NK-92 (cell line): ENCODE measurements around the gene LHFPL4.

ENCODE experiments used
- DNase-seq: peaks from one replicate; lab custom pipeline; 2025; ENCODE audit not compliant: unreplicated experiment; lab: John Stamatoyannopoulos, UW

LHFPL4 gene

GRCh38 chr3:9476935-9477334, 76.7 kb downstream of the LHFPL4 start:
- no peak for DNase-seq

DNA sequence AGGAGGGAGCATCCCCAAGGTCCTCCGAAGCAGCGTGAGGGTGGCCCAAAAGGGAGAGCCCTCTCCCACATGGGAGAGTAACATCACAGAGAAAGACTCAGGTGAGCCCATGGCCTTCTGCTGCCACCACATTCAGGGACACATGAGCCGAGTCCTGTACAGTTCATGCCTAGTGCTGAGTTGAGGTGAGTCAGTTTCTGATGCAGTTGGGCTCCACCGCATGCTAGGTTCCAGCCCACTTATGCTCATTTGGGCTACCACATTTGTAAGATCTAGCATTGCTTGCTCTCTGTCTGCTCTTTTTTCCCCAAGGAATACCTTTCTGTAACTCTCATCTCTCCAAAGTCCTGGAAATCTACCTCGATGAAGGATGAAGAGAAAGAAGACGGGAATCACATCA, 79.1 kb downstream of the LHFPL4 start:
- DNase-seq: no peak

DNA sequence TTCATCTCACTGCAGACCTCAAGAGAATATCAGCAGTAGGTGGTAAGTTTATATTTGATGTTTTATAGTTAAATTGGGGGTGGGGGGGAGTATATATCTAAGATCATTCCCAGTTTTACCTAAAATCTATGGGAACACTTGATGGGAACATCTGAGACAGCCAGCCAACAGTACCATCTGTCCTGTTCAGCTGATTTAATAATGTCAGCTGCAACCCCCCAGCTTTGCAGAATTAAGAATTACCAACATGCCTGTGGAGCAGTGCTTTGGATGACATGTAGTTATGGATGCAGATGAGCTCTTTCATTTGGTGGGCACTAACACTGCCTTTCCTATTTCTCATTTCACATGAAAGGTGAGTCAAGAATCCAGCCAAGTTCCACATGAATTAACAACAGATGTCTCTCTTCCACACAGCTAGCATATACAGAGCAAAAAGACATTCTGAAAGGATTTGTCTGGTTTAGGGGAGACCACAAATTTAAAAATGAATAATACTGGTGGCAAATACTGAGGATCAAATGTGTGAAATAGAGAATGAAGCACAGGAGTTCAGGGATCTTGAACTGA, 80.0 kb downstream of the LHFPL4 start:
- no peak for DNase-seq

DNA sequence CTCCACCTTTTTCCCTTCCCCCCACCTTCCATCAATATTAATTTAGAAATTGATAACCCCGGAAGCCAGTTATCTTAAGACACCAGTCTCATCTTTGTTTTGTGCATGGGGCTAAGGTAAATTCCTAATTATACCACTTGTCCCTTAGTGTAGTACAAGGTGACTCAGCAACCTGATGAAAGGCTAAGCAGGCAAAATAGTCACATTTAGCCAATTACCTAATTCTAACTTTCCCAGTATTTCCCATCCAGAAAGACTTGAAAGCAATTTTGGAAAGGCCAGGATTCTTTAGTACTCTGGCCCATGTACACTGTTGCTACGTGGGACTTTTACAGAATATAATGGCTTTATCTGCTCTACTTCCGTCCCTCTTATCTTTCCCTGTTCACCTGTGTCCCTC, 83.6 kb downstream of the LHFPL4 start:
- DNase-seq: no peak

- DNase-seq: no peak
Measured at GRCh38 chr3:9468460-9468859, 85.2 kb downstream of the LHFPL4 start.

DNA sequence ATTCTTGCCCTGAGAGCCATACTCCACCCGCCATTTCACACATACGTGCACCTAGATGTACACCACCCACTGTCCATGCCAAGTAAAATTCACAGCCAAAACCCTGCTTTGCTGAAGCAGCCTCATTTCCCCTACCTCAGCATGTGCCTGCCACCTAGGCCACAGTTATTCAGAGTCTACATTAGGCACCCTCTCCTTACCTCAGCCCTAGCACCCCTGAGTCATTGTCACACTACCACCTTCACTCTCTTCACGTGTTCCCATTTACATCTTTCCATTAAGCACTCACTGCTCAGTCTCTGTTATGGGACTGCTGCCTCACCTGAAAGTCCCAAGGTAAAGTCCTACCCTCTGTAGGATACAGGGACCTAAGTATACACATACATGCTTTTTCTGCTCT, 86.2 kb downstream of the LHFPL4 start:
- no peak for DNase-seq

DNA sequence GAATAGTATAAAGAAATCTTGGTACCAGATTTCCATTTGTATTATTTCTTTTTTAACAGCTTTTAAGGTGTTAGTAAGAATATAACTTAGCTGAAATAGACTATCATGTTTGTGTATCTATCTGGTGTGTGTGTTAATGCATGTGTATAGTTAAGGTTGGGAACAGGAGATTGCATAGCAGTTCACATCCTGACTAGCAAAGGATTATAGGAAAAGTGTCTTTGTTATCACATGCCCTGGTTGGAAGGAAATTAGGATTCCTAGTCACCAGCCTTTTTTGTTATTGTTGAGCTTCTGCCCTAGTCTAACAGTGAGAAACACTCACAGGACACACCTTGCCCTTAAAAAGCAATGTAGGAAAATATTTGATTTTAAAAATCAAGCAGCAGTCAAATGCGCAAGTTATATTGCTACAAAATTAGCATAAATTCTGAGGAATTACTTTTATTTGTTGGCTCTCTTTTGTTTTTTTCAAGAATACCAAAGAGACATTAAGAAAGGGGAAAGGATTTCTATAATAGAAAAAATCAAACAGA, 98.0 kb downstream of the LHFPL4 start:
- no peak for DNase-seq

- DNase-seq: no peak
Measured at GRCh38 chr3:9452417-9452816, 101.2 kb downstream of the LHFPL4 start.

- DNase-seq: no peak
Measured at GRCh38 chr3:9450991-9451390, 102.6 kb downstream of the LHFPL4 start.

- DNase-seq: no peak
Measured at GRCh38 chr3:9450126-9450525, 103.5 kb downstream of the LHFPL4 start.

GRCh38 chr3:9448643-9449042, 105.0 kb downstream of the LHFPL4 start:
- DNase-seq: no peak
